Hematopoietic multipotent progenitor cell treated with erythropoietin and hydrocortisone succinate and interleukin-3 and kit ligand, for 8 days (in vitro differentiated cells): Measurements from ENCODE around the gene LRP11.

Source experiments
- DNase-seq: peaks from one replicate; pipeline ENCODE4 v3.0.0-alpha.2; 2015

LRP11 gene

DNA sequence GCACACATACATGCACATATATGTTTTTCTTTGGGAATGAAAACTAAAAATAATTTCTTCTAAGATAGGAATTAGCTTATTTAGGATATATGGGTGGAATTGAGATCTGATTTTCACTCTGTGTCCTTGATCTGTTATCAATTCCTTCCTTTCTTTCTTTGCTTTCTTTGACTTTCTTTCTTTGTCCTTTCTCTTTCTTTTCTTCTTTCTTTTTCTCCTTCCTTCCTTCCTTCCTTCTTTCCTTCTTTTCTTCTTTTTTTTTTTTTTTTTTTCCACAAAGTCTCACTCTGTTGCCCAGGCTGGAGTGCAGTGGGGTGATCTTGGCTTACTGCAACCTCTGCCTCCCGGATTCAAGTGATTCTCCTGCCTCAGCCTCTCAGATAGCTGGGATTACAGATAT, 86.5 kb downstream of the LRP11 start:
- no peak for DNase-seq

GRCh38 chr6:149771925-149772324, 92.2 kb downstream of the LRP11 start:
- DNase-seq: no peak

GRCh38 chr6:149771185-149771584, 93.0 kb downstream of the LRP11 start:
- DNase-seq: no peak

DNA sequence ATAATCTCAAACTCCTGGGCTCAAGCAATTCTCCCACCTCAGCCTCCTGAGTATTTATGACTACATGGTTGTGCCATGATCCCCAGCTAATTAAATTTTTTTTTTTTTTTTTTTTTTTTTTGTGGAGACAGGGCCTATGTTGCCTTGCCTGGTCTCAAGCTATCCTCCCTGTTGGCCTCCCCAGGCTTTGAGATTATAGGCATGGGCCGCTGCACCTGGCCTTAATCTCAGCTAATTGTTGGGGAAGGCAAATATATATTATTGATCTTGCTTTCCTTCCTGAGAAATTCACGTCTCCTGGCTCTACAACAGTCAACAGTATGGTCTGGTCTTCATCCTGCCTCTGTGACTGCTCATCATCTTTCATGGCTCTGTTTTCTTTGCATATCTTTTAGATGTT, 94.5 kb downstream of the LRP11 start:
- no peak for DNase-seq
